Endometrium (tissue), 2 donors: ENCODE results near the gene PCCA.
A peak's percentile ranks its signal among the peaks of the same experiment; 100 is the strongest.
"Not testable (repeated sequence)": the region's sequence is repeated elsewhere in the genome, so short reads cannot be mapped to it uniquely, and the experiment has no call there.

Source experiments
- FAIRE-seq: peaks from 2 replicates; lab custom pipeline; 2012; peaks lifted over from hg19 to GRCh38; lab: Jason Lieb, UNC
- donor health status: control.
- donor health status: control.

Gene PCCA

DNA sequence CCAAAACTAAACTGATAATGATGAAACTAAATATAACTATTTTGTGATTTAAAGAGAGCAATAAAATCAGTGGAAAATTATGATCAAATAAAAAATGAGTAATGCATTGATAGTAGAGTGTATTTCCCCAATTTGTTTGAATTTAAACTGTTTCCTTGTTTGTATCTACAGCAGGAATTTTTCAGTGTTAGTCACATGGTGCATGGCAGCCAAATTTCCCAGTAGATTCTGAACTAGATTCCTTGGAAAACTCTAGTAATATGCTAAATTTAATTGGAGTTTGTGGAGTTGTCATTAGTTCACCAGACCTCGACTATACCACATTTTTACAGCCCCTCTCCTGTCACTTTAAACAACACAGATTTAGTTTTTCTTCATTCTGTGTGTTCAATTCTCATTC is 156.2 kb downstream of the PCCA start:
- no peak for FAIRE-seq

DNA sequence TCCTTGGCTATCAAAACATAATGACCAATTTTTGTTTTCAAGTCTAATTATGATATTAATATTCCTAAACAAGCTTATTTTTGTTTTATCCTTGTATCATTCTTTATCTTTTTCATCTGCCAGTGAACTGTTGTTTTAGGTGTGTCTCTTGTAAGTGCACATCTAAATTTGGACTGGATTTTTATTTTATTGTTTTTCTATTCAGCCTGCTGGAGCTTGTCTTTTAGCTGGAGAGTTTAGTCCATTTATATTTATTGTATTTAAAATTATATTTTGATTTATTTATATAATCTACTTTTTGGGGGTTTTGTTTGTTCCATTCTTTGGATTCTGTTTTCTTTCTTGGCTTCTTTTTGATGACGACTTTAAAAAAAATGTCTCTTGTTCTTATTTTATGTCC is 159.0 kb downstream of the PCCA start:
- FAIRE-seq = no peak

DNA sequence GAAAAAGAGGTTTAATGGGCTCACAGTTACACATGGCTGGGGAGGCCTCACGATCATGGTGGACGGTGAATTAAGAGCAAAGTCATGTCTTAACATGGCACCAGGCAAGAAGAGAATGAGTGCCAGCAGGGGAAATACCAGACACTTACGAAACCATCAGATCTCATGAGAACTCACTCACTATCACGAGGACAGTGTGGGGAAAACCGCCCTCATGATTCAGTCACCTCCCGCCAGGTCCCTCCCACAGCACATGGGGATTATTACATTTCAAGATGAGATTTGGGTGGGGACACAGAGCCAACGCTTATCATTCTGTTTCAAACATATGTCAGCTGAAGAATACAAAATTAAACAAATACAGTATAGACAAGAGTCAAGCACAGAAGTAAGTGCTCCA is 165.1 kb downstream of the PCCA start:
- no peak for FAIRE-seq

DNA sequence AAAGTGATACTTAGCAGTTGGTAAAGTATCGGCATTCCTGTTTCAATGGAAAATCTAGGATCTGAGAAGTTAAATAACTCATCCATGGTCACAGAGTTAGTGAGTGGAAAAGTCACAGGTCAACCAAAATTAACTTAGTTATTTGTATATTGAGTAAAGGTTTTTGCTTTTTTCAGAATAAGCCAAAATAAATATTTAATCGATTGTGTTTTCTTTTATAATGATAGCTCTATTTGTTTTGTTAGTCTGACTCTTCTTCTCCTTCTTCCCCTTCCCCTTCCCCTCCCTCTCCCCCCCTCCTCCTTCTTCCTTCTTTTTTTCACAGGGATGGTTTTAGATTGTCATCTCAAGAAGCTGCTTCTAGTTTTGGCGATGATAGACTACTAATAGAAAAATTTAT is 173.5 kb downstream of the PCCA start:
- FAIRE-seq = no peak

DNA sequence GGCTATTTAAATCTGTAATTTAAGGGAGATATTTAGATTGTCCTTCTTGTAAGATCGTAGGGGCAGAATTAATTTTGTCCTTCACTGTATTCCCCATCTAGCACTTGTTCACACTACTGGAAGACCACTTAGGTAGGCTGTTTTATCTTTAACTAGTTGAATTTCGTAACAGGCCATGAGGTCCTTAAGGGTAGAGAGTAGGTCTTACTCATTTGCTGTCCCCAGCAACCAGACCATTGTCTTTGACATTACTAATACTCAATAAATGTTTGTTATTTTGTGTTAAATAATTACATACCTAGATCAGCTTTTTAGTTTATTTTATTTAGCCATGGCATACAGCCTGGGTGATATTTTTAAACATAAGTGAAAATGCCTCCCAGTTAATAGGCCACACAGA is 177.1 kb downstream of the PCCA start:
- no peak for FAIRE-seq

DNA sequence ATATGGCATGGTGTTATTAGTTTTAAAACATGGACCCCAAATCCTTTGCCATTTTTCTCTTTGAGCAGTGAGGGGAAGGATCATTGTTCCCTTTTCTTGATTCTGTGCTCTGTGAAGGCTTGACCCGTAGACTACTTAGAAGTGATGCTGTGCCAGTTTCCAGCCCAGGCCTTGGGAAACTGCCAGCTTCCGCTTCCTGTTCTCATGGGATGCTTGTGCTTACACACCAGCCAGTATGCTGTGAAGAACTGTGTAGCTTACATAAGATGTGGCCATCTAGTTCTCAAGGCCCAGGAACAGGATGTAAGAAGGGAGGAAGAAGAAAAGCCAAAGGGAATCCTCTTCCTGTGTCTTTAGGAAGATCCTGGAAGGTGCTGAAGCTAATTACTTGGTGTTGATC is 180.9 kb downstream of the PCCA start:
- FAIRE-seq = no peak

DNA sequence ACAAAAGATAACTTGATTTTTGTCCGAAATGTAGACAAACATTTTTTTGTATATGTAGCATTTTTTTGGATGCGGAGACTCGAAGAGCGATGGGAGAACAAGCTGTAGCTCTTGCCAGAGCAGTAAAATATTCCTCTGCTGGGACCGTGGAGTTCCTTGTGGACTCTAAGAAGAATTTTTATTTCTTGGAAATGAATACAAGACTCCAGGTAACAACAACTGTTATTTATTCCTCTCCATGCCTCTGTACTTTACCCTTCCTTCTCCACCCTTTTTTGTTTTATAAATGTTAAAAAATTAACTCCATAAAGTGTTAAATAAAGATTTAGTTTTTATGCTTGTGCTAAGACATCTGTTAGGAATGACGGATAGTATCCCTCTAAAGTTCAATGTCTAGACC is 184.2 kb downstream of the PCCA start:
- FAIRE-seq = no peak

DNA sequence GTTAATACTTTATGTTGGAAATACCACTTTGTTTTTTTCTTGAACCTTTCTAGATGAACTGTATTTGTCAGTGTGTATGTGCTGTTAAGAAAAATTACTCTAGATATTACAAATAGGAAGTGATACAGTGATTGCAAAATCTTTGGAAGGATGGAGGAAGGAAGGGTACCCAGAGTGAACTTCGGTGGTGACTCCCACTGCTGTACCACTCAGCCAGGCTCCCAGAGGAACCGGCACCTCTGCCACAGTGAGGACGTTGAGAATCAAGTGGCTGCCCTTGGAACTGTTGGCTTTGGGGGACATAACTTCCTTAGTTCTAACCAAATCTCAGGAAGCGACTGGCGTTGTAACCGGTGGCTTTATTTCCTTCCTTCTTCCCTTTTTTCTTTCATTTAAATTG is 184.7 kb downstream of the PCCA start:
- FAIRE-seq = no peak

DNA sequence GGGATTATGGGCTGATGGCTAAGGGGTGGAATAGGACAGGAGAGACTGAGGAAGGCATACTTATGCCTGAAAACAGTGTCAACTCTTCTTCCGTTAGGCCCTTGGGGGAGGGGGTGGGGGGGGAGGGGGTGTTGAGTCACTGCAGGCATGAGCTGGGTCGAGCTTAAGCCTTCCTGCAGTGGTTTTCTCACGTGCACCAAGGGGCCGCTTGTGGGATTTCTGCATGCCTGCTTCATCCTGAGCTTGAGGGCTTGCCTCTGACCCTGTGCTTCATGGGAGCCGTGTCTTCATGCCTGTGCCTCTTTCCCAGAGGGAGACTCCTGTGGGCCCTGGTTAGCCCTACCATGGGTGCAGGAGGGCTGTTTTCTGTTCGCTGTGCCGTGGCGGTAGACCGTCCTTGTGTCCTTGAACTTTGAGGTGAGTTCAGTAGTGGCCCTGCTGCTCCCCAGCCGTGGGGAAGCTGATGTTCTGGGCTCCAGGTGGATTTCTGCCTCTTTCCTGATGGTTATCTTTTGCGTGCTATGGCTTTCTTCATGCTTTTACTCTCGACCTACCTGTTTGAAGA is 186.1 kb downstream of the PCCA start:
- FAIRE-seq = no peak

DNA sequence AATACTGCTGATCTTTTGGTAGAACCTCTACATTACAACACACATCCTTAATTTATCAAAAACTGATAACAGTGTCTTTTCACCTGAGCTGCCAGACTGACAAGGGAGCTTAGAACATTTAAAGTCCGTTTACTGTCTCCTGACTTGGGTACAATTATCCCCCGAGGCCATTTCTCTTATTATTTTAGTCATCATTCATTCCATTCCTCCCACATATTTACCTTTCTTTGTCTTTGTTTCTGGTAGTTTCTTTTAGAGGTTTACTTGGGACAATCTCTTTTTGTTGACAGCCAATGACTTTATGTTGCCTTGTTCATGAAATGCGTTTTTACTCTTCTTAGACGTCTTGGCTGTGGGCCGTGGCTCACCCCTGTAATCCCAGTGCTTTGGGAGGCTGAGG is 186.9 kb downstream of the PCCA start:
- FAIRE-seq = no peak

DNA sequence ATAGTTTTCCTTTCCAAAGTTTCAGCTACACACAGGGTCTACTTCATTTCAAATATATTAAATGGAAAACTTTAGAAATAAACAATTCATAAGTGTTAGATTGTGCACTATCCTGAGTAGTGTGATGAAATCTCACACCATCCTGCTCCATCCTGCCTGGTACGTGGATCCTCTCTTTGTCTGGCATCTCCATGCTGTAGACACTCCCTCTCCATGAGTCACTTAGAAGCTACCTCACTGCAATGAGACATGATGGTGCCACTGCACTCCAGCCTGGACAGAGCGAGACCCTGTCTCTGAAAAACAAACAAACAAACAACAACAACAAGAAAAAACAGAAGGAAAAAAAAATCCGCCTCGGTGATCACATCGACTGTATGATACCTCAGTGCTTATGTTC is 191.8 kb downstream of the PCCA start:
- no peak for FAIRE-seq

DNA sequence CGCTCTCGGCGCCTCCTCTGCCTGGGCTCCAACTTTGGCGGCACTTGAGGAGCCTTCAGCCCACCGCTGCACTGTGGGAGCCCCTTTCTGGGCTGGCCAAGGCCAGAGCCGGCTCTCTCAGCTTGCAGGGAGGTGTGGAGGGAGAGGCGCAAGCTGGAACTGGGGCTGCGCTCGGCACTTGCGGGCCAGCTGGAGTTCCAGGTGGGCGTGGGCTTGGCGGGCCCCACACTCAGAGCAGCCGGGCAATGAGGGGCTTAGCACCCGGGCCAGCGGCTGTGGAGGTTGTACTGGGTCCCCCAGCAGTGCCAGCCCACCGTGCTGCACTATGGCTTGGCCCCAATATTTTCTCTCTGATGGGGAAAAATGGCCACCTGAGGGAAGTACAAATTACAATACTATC is 193.4 kb downstream of the PCCA start:
- FAIRE-seq = not testable (repeated sequence)

DNA sequence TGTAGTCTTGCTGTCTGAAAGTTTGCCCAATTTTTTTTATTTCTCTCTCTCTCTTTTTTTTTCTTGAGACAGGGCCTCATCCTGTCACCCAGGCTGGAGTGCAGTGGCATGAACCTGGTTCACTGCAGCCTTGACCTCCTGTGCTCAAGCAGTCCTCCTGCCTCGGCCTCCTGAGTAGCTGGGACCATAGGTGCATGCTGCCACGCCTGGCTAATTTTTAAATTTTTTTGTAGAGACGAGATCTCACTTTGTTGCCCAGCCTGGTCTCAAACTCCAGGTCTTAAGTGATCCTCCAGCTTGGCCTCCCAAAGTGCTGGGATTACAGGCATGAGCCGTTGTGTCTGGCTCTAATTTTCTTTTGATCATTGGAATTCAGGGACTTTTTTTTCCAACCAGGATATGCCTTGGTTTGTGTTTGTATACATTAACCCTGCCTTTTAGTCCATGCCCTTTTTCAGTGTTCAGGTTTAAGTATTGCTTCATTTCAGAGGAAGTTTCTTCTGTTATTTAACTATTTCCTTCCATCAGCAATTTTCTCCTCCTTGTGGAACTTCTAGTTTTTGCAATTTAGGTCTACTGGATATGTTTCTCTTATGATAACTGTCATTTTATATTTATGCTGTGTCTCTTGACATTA is 201.4 kb downstream of the PCCA start:
- no peak for FAIRE-seq

DNA sequence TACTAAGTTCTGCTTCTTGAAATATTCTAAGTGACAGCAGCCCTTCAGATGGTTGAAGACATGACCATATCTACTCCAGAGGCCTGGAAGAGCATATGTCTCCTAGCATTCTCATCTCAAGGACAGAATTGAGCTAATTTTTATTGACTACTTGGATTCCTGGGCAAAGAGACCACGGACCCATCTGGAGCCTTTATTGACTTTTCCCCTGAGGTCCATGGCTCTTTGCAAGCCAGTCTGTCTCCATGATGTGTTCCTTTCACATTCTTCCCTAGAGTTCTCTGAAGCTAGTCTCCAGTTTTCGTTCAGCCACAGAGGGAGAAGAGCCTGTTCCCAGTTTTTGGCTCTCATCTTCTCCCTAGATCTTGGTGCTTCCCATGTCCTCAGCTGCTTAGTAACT is 202.7 kb downstream of the PCCA start:
- no peak for FAIRE-seq

DNA sequence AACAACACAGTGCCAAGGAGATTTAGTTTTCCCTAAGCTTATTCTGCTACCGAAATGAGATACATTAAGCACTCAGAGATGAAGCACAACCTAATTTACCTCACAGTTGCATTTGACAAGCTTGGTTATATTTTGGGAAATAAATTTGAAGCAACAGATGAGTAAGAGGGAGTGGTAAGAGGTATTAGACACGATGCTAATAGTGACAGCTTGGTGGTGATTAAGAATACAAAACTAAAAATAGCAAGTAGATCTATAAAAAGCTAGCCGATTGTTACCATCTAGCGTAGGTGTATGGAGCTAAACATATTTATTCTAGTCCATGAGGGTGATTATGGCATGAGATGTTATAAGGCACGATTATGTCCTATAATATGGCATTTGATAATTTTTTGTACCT is 208.5 kb downstream of the PCCA start:
- FAIRE-seq = no peak

DNA sequence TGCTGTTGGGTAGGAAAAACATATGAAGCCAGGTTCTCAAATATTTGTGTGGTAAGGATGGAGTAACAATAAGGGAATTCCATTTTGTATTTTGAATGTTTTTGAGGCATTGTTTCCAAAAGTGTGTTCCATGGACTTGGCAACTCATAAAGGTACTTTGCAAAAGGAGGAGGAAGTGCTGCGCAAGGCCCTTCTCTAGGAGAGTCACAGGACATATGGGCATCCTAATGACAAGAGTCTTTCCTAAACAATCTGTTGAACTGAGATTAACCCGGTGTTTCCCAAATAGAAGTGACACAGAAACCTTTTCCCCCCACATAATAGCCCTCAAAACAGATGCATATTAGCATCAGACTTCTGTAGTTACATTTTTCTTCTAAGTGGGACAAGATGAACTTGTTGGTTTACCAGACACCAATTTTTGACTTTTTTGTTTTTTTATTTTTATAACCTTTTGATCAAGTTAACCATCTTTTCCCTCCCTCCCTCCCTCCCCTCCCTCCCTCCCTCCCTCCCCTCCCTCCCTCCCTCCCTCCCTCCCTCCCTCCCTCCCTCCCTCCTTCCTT is 209.3 kb downstream of the PCCA start:
- no peak for FAIRE-seq

DNA sequence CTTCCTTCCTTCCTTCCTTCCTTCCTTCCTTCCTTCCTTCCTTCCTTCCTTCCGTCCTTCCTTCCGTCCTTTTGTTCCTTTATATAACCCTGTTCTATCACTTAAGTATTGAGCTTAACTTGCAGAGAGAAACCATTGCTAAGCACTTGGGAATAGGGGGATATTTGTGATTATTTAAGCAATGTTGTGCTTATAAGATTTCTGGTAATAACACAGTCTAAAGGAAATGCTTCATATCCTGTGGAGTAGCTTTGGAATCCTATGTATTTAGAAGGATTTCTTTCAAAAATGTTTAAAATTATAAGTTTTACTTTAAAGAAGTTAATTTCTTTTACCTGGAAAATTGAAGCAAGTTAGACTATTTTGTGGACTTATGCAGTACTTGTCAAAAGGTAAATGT is 209.8 kb downstream of the PCCA start:
- no peak for FAIRE-seq

DNA sequence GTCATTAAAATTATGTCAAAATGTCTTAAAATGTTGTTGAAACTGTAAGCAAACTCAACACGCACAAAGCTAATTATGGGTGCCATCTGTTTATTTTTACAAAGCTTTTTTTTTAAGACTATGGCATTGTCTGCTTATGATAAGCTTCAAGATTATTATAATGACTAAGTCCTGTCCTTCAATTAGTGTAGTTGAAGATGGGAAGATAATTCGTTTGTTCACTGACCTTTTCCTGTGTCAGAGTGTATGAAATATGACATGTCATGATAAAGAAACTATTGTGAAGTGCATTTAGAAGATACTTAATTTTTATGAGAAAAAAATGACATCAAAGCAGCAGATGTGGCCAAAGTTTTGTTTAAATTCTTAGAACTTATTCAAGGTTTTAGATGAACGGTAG is 211.3 kb downstream of the PCCA start:
- FAIRE-seq = peak; percentile 90

DNA sequence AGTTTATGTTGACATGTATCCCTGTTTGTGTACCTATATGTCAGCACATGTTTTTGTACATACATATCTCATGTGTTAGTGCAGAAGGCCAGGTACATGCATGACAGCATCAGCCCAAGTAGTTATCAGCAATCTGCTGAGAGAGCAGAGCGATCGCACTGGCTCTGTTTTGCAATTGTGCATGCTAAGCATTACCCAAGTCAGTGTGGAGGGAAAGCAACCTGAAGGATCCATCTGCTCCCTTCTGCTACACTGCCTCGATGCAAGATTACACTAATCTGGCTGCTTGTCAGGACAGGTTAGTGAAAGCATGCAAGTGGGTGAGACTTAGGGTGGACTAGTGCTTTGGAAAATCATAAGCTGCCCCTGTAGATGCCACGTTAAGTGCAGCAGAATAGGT is 211.8 kb downstream of the PCCA start:
- FAIRE-seq = no peak

DNA sequence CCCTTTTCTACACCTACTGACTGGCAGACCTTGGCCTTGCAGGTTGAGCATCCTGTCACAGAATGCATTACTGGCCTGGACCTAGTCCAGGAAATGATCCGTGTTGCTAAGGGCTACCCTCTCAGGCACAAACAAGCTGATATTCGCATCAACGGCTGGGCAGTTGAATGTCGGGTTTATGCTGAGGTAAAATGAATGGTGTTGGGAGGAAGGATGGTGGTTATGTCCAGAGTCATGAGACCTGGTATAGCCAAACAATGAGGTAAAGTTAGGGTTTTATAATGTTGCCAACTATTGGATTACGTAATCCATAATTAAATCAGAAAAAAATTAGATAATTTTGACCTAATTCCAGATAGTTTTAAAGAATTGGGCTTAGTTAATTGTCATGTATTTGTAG is 212.5 kb downstream of the PCCA start:
- FAIRE-seq = no peak

DNA sequence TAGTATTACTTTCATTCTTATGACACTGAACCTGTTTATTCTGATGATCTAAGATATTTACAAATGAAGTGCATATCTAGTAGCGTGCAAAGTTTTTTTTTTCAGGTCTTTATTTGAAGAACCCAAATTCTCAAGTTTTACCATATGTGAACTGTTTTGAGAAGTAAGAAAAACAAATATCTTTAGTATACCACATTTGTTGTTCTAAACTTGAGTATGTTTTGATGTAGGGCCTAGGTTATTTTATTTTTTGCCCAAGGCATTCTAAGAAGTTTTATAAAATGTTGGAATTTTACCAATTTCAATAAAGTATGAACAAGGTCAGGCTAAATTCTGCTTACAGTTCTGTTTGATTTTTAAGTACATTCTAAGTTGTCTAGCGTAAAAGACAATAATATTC is 213.5 kb downstream of the PCCA start:
- peak; percentile 100 for FAIRE-seq

DNA sequence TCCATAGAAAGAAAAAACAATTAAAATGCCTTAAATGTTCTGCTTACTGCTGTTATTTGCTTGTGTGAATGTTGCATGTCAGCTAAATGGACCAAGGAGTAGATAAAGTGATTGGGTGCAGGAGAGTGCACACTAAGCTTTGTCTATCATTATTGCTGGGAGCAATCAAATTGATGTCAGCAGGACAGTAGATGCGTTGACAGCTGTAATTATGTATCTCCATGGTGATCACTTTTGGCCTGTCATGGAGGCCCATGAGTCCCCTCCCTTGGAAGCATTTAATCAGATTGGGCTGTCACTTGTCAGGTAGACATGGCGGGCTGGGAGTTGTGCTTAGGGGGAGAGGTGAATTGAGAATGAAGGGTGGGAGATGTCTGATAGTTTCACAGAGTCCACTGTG is 215.3 kb downstream of the PCCA start:
- FAIRE-seq = no peak

DNA sequence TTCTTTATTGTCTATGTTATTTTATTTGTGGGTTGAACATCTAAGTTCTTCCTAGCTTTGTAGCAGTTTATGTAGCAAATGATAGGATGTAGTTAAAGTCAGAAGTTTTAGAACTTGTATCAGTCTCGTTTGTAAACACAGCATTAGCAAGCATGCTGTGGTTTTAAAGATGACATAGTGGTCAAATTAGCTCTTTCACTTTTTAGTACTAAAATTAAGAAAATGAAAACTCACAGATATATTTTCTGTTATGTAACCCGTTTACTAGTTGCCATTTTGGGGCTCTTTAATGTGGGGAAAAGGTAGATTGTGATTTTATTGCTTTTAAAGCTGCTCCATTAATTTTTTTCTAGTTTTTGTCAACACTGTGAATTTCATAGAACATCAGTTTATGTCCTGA is 216.5 kb downstream of the PCCA start:
- peak; percentile 82 for FAIRE-seq

DNA sequence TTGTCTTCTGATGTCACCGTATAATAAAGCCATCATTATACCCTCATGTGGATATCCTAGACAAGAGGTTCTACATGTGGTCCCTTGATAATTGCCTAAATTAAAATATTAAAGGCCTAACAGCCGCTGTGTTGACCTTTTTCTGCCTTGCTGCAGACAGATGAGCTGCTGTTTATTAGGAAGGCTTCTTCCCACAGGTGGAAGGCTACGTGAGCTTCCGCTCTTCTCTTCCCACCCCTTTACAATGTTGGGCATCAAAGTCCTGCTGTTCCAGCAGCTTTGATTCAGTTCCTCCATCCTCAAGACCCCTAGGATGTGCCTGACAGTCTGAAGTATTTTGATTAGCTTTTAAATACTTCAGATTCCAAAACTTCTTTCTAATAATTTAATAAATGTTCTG is 217.1 kb downstream of the PCCA start:
- no peak for FAIRE-seq
